SK-N-SH (cell line): ENCODE results near the gene C1orf50. TPM values are rescaled to one million over a fixed set of nuclear protein-coding genes. Genes with fewer than 3 reads are reported as not detected.

Source experiments
- CTCF ChIA-PET: fragments of 300-600, 350-600 bp; formaldehyde crosslinking; extraction: SDS; loops from one replicate; lab custom pipeline; 2021; lab: Yijun Ruan, JAX
- POLR2A ChIA-PET: fragments of 350-600 bp; sonication (Branson Sonifier 250); formaldehyde crosslinking; extraction: SDS; loops from one replicate; lab custom pipeline; 2020; ENCODE audit warnings: antibody characterized with exemption, inconsistent platforms; lab: Yijun Ruan, JAX
- DNase-seq: peaks from one replicate; pipeline ENCODE4 v3.0.0; 2012
- H2AFZ ChIP-seq: fragments of 200-600 bp; sonication (generic); 2 replicates; pipeline ENCODE4 v1.8.1; 2016; ENCODE audit warnings: antibody characterized with exemption, mild to moderate bottlenecking, low read depth
- H3F3A ChIP-seq: fragments of 200-600 bp; sonication (generic); replicated peaks from 2 replicates; pipeline ENCODE3; 2016; ENCODE audit warnings: antibody characterized with exemption, mild to moderate bottlenecking; ENCODE audit not compliant: insufficient read depth
- H3K27ac ChIP-seq, 2 experiments: fragments of 200-500 bp in 1 of 2; fragments of 200-600 bp in 1 of 2; sonication (Bioruptor generic) in 1 of 2; sonication (generic), shearing (Covaris generic) in 1 of 2; 2 replicates each; pipeline versions ENCODE4 v1.5.1 to v1.6.1; 2014 to 2016; ENCODE audit warnings: low read depth in 2 of 2, inconsistent platforms in 1 of 2, low read length in 1 of 2, mild to moderate bottlenecking in 1 of 2, mixed read lengths in 1 of 2
- H3K27me3 ChIP-seq: fragments of 200-600 bp; sonication (generic), shearing (Covaris generic); 2 replicates; pipeline ENCODE4 v1.6.1; 2016; ENCODE audit warnings: mixed run types; ENCODE audit not compliant: insufficient read depth
- H3K36me3 ChIP-seq, 2 experiments: fragments of 200-500 bp in 1 of 2; fragments of 200-600 bp in 1 of 2; sonication (Bioruptor generic) in 1 of 2; sonication (generic) in 1 of 2; replicated peaks in 1 of 2; 2 replicates each; pipeline versions ENCODE3 to v1.5.1; 2014 to 2016; ENCODE audit warnings: low read length in 1 of 2, mild to moderate bottlenecking in 1 of 2; ENCODE audit not compliant: insufficient read depth in 2 of 2, control insufficient read depth in 1 of 2
- H3K4me1 ChIP-seq, 2 experiments: fragments of 200-500 bp in 1 of 2; fragments of 200-600 bp in 1 of 2; sonication (Bioruptor generic) in 1 of 2; sonication (generic), shearing (Covaris generic) in 1 of 2; 2 replicates each; pipeline versions ENCODE4 v1.5.1 to v1.6.1; 2014 to 2016; ENCODE audit warnings: low read depth in 1 of 2, low read length in 1 of 2, mixed run types in 1 of 2; ENCODE audit not compliant: insufficient read depth in 2 of 2, control insufficient read depth in 1 of 2
- H3K4me2 ChIP-seq: fragments of 200-600 bp; sonication (generic), shearing (Covaris generic); 2 replicates; pipeline ENCODE4 v1.6.1; 2017; ENCODE audit warnings: mixed run types
- H3K4me3 ChIP-seq, 2 experiments: fragments of 200-500 bp in 1 of 2; fragments of 200-600 bp in 1 of 2; sonication (Bioruptor generic) in 1 of 2; sonication (generic), shearing (Covaris generic) in 1 of 2; 2 replicates each; pipeline versions ENCODE4 v1.5.1 to v1.8.1; 2014 to 2016; ENCODE audit warnings: low read depth in 2 of 2, inconsistent platforms in 1 of 2, low read length in 1 of 2, mild to moderate bottlenecking in 1 of 2, mixed read lengths in 1 of 2, moderate library complexity in 1 of 2
- H3K79me2 ChIP-seq: fragments of 200-600 bp; sonication (generic); 2 replicates; pipeline ENCODE4 v1.8.1; 2017; ENCODE audit warnings: mild to moderate bottlenecking; ENCODE audit not compliant: insufficient read depth
- H3K9ac ChIP-seq: fragments of 200-600 bp; sonication (generic); 2 replicates; pipeline ENCODE4 v1.6.1; 2017; ENCODE audit warnings: mixed run types
- H3K9me2 ChIP-seq: fragments of 200-600 bp; sonication (generic); 2 replicates; pipeline ENCODE4 v1.6.1; 2017; ENCODE audit warnings: mixed run types
- H3K9me3 ChIP-seq: fragments of 200-600 bp; sonication (generic); 2 replicates; pipeline ENCODE4 v1.6.1; 2017; ENCODE audit warnings: mixed run types, mild to moderate bottlenecking, moderate library complexity
- H4K20me1 ChIP-seq: fragments of 200-600 bp; sonication (generic); 2 replicates; pipeline ENCODE4 v1.6.1; 2017; ENCODE audit warnings: mild to moderate bottlenecking, mixed run types; ENCODE audit not compliant: insufficient read depth
- CHD2 ChIP-seq: fragments of 150-350 bp; IDR thresholded peaks from 2 replicates; pipeline ENCODE4 v1.6.1; 2018; ENCODE audit warnings: low read length; ENCODE audit not compliant: partially characterized antibody
- CTCF ChIP-seq: fragments of 200-600 bp; sonication (generic); IDR thresholded peaks from 2 replicates; pipeline ENCODE4 v1.6.1; 2017; ENCODE audit warnings: antibody characterized with exemption, mild to moderate bottlenecking, moderate library complexity
- ELF1 ChIP-seq: IDR thresholded peaks from 2 replicates; pipeline ENCODE4 v1.4.0; 2012
- EZH2phosphoT487 ChIP-seq: fragments of 200-600 bp; sonication (generic); IDR thresholded peaks from 2 replicates; pipeline ENCODE4 v1.6.1; 2017; ENCODE audit warnings: low read depth, mixed run types, mild to moderate bottlenecking, antibody characterized with exemption, moderate library complexity, borderline replicate concordance
- FOSL2 ChIP-seq: IDR thresholded peaks from 2 replicates; pipeline ENCODE4 v1.4.0; 2012; ENCODE audit warnings: low read depth, mild to moderate bottlenecking, moderate library complexity, borderline replicate concordance
- FOXJ3 ChIP-seq: sonication (generic); formaldehyde crosslinking; IDR thresholded peaks from 2 replicates; pipeline ENCODE4 v1.5.1; 2020; ENCODE audit warnings: mild to moderate bottlenecking, missing genetic modification reagents
- MEF2A ChIP-seq: IDR thresholded peaks from 2 replicates; pipeline ENCODE4 v1.4.0; 2012; ENCODE audit warnings: low read depth, borderline replicate concordance
- MXI1 ChIP-seq: IDR thresholded peaks from 2 replicates; pipeline ENCODE4 v1.6.1; 2012; ENCODE audit warnings: mild to moderate bottlenecking, low read depth, low read length, improper control_type of control experiment
- NRF1 ChIP-seq: IDR thresholded peaks from 2 replicates; pipeline ENCODE4 v1.6.1; 2012; ENCODE audit warnings: low read depth, mild to moderate bottlenecking, low read length
- PBX3 ChIP-seq: IDR thresholded peaks from 2 replicates; pipeline ENCODE4; 2012
- SIN3A ChIP-seq: IDR thresholded peaks from 2 replicates; pipeline ENCODE4 v1.6.1; 2012; ENCODE audit warnings: low read depth, mild to moderate bottlenecking, low read length, moderate library complexity, borderline replicate concordance
- WGBS: methylation state at CpG from one replicate; pipeline ENCODE4 v1.1.6; 2017; ENCODE audit warnings: low lambda C conversion rate; 5-methylcytosine and 5-hydroxymethylcytosine counted together
- polyA plus RNA-seq, 3 experiments: library from polyadenylated mRNA; depleted of rRNA; stranded (reverse); fragments of >200 nt; gene quantifications; 2 replicates each; pipeline ENCODE4 v1.2.3, GENCODE V29; 2012
- TF ChIP-seq, protein P1 (sequence below): IDR thresholded peaks from 2 replicates; pipeline ENCODE4 v1.4.0; 2012; ENCODE audit warnings: low read depth
- TF ChIP-seq, protein P2 (sequence below): fragments of 150-350 bp; IDR thresholded peaks from 2 replicates; pipeline ENCODE4 v1.6.1; 2017; ENCODE audit warnings: antibody characterized with exemption, low read length, low read depth, borderline replicate concordance
- TF ChIP-seq, protein P3 (sequence below): IDR thresholded peaks from 2 replicates; pipeline ENCODE4 v1.4.0; 2012; ENCODE audit warnings: low read depth, borderline replicate concordance

C1orf50 gene
- polyA plus RNA-seq, 1 of the 3 experiments (the other 2 are of a cell fraction): 2.6 TPM

DNA sequence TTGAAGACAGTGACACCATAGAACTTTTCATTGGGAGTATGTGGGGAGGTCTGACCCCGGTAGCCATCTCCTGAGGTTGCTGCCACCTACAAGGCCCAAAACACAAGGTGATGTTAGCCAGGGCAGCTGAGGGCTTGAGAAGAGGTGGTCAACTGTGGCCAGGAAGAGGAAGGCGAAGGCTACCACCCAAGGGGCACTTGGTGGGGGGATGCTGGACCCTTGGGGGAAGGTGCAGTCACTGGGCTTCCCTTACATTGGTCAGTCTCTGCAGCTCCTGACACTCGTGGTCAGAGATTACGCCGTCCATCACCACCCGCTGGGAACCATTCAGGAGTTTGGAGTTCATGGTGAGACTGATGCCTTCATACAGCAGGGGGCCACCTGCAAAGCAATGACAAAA is 14.8 kb upstream of the C1orf50 start:
- peaks cover 46 to 67% of the 10 kb centered on the region in 2 experiments for H3K36me3 ChIP-seq
- H3K27ac ChIP-seq: no peak overlapping the region
- H3F3A ChIP-seq: peaks cover 8% of the 10 kb centered on the region
- no peaks in the 10 kb centered on the region for H3K27me3 ChIP-seq
- no peaks in the 10 kb centered on the region; a peak in 1 of 4 replicates for H3K4me1 ChIP-seq
- H3K9me2 ChIP-seq: no peaks in the 10 kb centered on the region
- H3K9ac ChIP-seq: no peak overlapping the region
- no peaks in the 10 kb centered on the region for H4K20me1 ChIP-seq
- POLR2A ChIA-PET: no interaction called here
- H3K4me3 ChIP-seq: no peak overlapping the region
- H3K9me3 ChIP-seq: no peaks in the 10 kb centered on the region
- TF ChIP-seq MXI1 (no peak), PBX3 (no peak), MEF2A (no peak), CHD2 (no peak), NRF1 (no peak), SIN3A (no peak), CTCF (no peak), ELF1 (no peak)
- TF ChIP-seq, protein P1, sequence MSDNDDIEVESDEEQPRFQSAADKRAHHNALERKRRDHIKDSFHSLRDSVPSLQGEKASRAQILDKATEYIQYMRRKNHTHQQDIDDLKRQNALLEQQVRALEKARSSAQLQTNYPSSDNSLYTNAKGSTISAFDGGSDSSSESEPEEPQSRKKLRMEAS: no peak
- CTCF ChIA-PET: interaction anchor here (0.8 to 1.9 kb wide), 3 partner anchors 14 to 321 kb away, joined by 3 to 8 read pairs (median 4); partner anchors contain the start of genes C1orf50 and P3H1
- H3K79me2 ChIP-seq: no peaks in the 10 kb centered on the region
- WGBS: 100% methylated on average over 3 of the region's 6 CpGs
- no peak overlapping the region for H3K4me2 ChIP-seq
- DNase-seq: no peak
- no peak overlapping the region for H2AFZ ChIP-seq

DNA sequence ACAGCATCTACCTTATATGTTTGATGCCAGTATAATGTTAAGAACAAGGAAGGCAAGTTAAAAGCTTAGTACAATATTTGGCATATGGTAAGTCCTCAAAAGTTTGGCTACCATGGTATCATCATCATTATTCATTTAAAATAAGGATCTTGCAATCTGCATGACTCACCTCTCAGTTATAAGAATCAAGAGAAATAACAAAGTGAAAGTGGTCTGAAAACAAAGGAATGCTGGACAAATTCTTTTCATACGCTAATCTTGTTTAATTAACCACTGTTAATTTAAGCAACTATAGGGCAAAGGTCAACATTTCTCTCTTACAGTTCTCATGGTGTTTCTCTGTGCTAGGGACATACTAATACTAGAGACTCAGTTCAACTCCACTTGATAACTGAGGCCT is 14.0 kb upstream of the C1orf50 start:
- 87% methylated on average over 1 of the region's 1 CpG for WGBS
- Histone ChIP-seq H2AFZ (no peak overlapping the region), H3F3A (peaks cover 8% of the 10 kb centered on the region), H3K9me3 (no peaks in the 10 kb centered on the region), H3K4me3 (no peak overlapping the region), H3K4me2 (no peak overlapping the region), H3K27ac (peak overlapping the region in 1 of 2 experiments; percentile 53; a peak in 2 of 4 replicates), H3K79me2 (no peaks in the 10 kb centered on the region), H4K20me1 (no peaks in the 10 kb centered on the region), H3K36me3 (peaks cover 52 to 67% of the 10 kb centered on the region in 2 experiments), H3K9ac (no peak overlapping the region), H3K9me2 (no peaks in the 10 kb centered on the region), H3K27me3 (no peaks in the 10 kb centered on the region), H3K4me1 (no peaks in the 10 kb centered on the region; a peak in 1 of 4 replicates)
- POLR2A ChIA-PET: no interaction called here
- TF ChIP-seq, protein P2, sequence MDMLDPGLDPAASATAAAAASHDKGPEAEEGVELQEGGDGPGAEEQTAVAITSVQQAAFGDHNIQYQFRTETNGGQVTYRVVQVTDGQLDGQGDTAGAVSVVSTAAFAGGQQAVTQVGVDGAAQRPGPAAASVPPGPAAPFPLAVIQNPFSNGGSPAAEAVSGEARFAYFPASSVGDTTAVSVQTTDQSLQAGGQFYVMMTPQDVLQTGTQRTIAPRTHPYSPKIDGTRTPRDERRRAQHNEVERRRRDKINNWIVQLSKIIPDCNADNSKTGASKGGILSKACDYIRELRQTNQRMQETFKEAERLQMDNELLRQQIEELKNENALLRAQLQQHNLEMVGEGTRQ: no peak
- TF ChIP-seq EZH2phosphoT487: no peak
- no peak for TF ChIP-seq FOXJ3
- TF ChIP-seq, protein P3, sequence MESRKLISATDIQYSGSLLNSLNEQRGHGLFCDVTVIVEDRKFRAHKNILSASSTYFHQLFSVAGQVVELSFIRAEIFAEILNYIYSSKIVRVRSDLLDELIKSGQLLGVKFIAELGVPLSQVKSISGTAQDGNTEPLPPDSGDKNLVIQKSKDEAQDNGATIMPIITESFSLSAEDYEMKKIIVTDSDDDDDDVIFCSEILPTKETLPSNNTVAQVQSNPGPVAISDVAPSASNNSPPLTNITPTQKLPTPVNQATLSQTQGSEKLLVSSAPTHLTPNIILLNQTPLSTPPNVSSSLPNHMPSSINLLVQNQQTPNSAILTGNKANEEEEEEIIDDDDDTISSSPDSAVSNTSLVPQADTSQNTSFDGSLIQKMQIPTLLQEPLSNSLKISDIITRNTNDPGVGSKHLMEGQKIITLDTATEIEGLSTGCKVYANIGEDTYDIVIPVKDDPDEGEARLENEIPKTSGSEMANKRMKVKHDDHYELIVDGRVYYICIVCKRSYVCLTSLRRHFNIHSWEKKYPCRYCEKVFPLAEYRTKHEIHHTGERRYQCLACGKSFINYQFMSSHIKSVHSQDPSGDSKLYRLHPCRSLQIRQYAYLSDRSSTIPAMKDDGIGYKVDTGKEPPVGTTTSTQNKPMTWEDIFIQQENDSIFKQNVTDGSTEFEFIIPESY: no peak
- TF ChIP-seq FOSL2: peak; percentile 36; the same call in 1 of the 2 replicates
- CTCF ChIA-PET: interaction anchor here (1.2 to 1.9 kb wide), 3 partner anchors 15 to 321 kb away, joined by 3 to 8 read pairs (median 4); no protein-coding TSS in a partner anchor
- no peak for DNase-seq
